GM12878 (cell line): ENCODE results near the gene MCF2L2.

Source experiments
- CTCF ChIP-seq, 3 experiments: IDR thresholded peaks in 2 of 3; conservative IDR thresholded peaks in 1 of 3; 2 replicates each; pipeline ENCODE4 v1.5.1; 2011; ENCODE audit warnings: low read depth in 3 of 3, low read length in 3 of 3, mild to moderate bottlenecking in 3 of 3, control low read depth in 2 of 3, moderate library complexity in 2 of 3, inconsistent platforms in 1 of 3, mixed read lengths in 1 of 3; ENCODE audit not compliant: control insufficient read depth in 2 of 3, insufficient read depth in 1 of 3; ENCODE audit errors: extremely low read depth in 1 of 3
- NFIC ChIP-seq: IDR thresholded peaks from 2 replicates; pipeline ENCODE4 v1.6.1; 2012; ENCODE audit warnings: low read depth, mild to moderate bottlenecking, inconsistent platforms, low read length, moderate library complexity
- NFXL1 ChIP-seq: fragments of 450-650 bp; IDR thresholded peaks from 2 replicates; pipeline ENCODE4 v1.6.1; 2017; ENCODE audit warnings: antibody characterized with exemption, mild to moderate bottlenecking, borderline replicate concordance
- NR2C2 ChIP-seq: IDR thresholded peaks from 2 replicates; pipeline ENCODE4 v1.6.1; 2011; ENCODE audit warnings: borderline replicate concordance, low read depth; ENCODE audit not compliant: control insufficient read depth, insufficient read length
- PBX3 ChIP-seq: IDR thresholded peaks from 2 replicates; pipeline ENCODE4 v1.6.1; 2011; ENCODE audit warnings: mild to moderate bottlenecking, low read depth, low read length, moderate library complexity; ENCODE audit not compliant: insufficient replicate concordance
- REST ChIP-seq: IDR thresholded peaks from 2 replicates; pipeline ENCODE4 v1.6.1; 2012; ENCODE audit warnings: mild to moderate bottlenecking, low read depth, low read length

- TF ChIP-seq NFXL1: no peak
- no peak for TF ChIP-seq PBX3
- no peak for TF ChIP-seq CTCF (IDR thresholded peaks at IDR 0.05 in 2 of 3, conservative IDR thresholded peaks at IDR 0.05 in 1 of 3; ENCODE audit: control insufficient read depth in 2 of 3, extremely low read depth in 1 of 3, insufficient read depth in 1 of 3, low read depth in 3 of 3, low read length in 3 of 3)
- TF ChIP-seq REST: no peak
- TF ChIP-seq NR2C2: no peak
- TF ChIP-seq NFIC: no peak
Measured at GRCh38 chr3:183342824-183343223, 85.6 kb downstream of the MCF2L2 start.
